Keratinocyte (primary cell): Measurements from ENCODE around the gene NXPH4. TPM values are rescaled to one million over a fixed set of nuclear protein-coding genes. Genes with fewer than 3 reads are reported as not detected.
A peak's percentile ranks its signal among the peaks of the same experiment; 100 is the strongest.

ENCODE experiments used
- DNase-seq: peaks from one replicate; pipeline ENCODE4 v3.0.0-alpha.2; 2011; ENCODE audit warnings: low read depth, missing footprints, low spot score
- FAIRE-seq: peaks from 2 replicates; lab custom pipeline; 2011; peaks lifted over from hg19 to GRCh38; lab: Jason Lieb, UNC
- H2AFZ ChIP-seq: 2 replicates; pipeline ENCODE4 v1.6.0; 2012; ENCODE audit warnings: low read length, control low read depth, inconsistent platforms; ENCODE audit not compliant: control insufficient read depth
- H3K27ac ChIP-seq: 2 replicates; pipeline ENCODE4 v1.5.1; 2011; ENCODE audit warnings: low read length; ENCODE audit not compliant: control insufficient read depth, insufficient read depth
- H3K27me3 ChIP-seq: 3 replicates; pipeline ENCODE4 v1.6.0; 2011; ENCODE audit warnings: low read length; ENCODE audit not compliant: control insufficient read depth, insufficient read depth; ENCODE audit errors: extremely low read depth
- H3K36me3 ChIP-seq, 2 experiments: 2 replicates in 1 of 2; 3 replicates in 1 of 2; pipeline ENCODE4 v1.5.1; 2011; ENCODE audit warnings: low read length in 2 of 2, mild to moderate bottlenecking in 1 of 2; ENCODE audit not compliant: control insufficient read depth in 2 of 2, insufficient read depth in 2 of 2; ENCODE audit errors: extremely low read depth in 1 of 2
- H3K4me1 ChIP-seq: 3 replicates; pipeline ENCODE4 v1.5.1; 2011; ENCODE audit warnings: low read length; ENCODE audit not compliant: control insufficient read depth, insufficient read depth; ENCODE audit errors: extremely low read depth
- H3K4me2 ChIP-seq: 3 replicates; pipeline ENCODE4 v1.6.0; 2011; ENCODE audit warnings: low read depth, low read length; ENCODE audit not compliant: control insufficient read depth, insufficient read depth; ENCODE audit errors: extremely low read depth
- H3K4me3 ChIP-seq, 3 experiments: fragments of 200-600 bp in 1 of 3; sonication (generic) in 1 of 3; 2 replicates in 2 of 3; 3 replicates in 1 of 3; pipeline ENCODE4 v1.5.1; 2011 to 2016; ENCODE audit warnings: low read length in 3 of 3, mild to moderate bottlenecking in 3 of 3, control low read depth in 2 of 3, inconsistent platforms in 1 of 3, low read depth in 1 of 3, mixed read lengths in 1 of 3, mixed run types in 1 of 3, moderate library complexity in 1 of 3; ENCODE audit not compliant: control insufficient read depth in 2 of 3, insufficient read depth in 2 of 3; ENCODE audit errors: extremely low read depth in 1 of 3
- H3K79me2 ChIP-seq: 2 replicates; pipeline ENCODE4 v1.6.0; 2012; ENCODE audit warnings: low read length; ENCODE audit not compliant: control insufficient read depth, insufficient read depth
- H3K9ac ChIP-seq: 3 replicates; pipeline ENCODE4 v1.6.0; 2011; ENCODE audit warnings: low read length; ENCODE audit not compliant: control insufficient read depth, insufficient read depth; ENCODE audit errors: extremely low read depth
- H3K9me1 ChIP-seq: 3 replicates; pipeline ENCODE4 v1.6.0; 2011; ENCODE audit warnings: low read length; ENCODE audit not compliant: control insufficient read depth, insufficient read depth; ENCODE audit errors: extremely low read depth
- H3K9me3 ChIP-seq: 2 replicates; pipeline ENCODE4 v1.5.1; 2012; ENCODE audit warnings: low read depth, low read length; ENCODE audit not compliant: control insufficient read depth
- H4K20me1 ChIP-seq: 3 replicates; pipeline ENCODE4 v1.6.0; 2011; ENCODE audit warnings: low read length; ENCODE audit not compliant: control insufficient read depth, insufficient read depth; ENCODE audit errors: extremely low read depth
- EZH2 ChIP-seq: IDR thresholded peaks from one replicate; pipeline ENCODE4 v1.6.1; 2012; ENCODE audit warnings: inconsistent platforms, mild to moderate bottlenecking, low read length, moderate library complexity
- dilution Hi-C: fragments of 300-500 bp; cut with MboI; formaldehyde crosslinking; loops from one replicate; pipeline ENCODE4 v1.7.0; 2020; ENCODE audit warnings: low sequenced_read_pairs; ENCODE audit not compliant: extremely low pct_ligation_motif_present
- polyA plus RNA-seq, 5 experiments: library from polyadenylated mRNA; depleted of rRNA in 3 of 5; stranded (reverse) in 3 of 5; stranded (forward) in 1 of 5; unstranded in 1 of 5; fragments of >200 nt; gene quantifications; 1 replicate in 1 of 5; 2 replicates in 3 of 5; 3 replicates in 1 of 5; pipeline versions ENCODE4 v1.2.1 to v1.2.3, GENCODE V29; 2011 to 2012; ENCODE audit warnings: missing spikeins in 2 of 5, low read depth in 1 of 5, low replicate concordance in 1 of 5
- TF ChIP-seq, protein P1 (sequence below), 3 experiments: IDR thresholded peaks in 1 of 3; conservative IDR thresholded peaks in 1 of 3; optimal IDR thresholded peaks in 1 of 3; 2 replicates in 2 of 3; 3 replicates in 1 of 3; pipeline versions ENCODE3 to v1.5.1; 2011; ENCODE audit warnings: low read length in 3 of 3, mild to moderate bottlenecking in 3 of 3, moderate library complexity in 2 of 3, control low read depth in 1 of 3, inconsistent platforms in 1 of 3; ENCODE audit not compliant: insufficient read depth in 2 of 3; ENCODE audit errors: extremely low read depth in 1 of 3

The NXPH4 gene
- polyA plus RNA-seq, 1 donor (not counting 4 experiments of a cell fraction or from before 2014, with no cell fraction given): 0.97 TPM

DNA sequence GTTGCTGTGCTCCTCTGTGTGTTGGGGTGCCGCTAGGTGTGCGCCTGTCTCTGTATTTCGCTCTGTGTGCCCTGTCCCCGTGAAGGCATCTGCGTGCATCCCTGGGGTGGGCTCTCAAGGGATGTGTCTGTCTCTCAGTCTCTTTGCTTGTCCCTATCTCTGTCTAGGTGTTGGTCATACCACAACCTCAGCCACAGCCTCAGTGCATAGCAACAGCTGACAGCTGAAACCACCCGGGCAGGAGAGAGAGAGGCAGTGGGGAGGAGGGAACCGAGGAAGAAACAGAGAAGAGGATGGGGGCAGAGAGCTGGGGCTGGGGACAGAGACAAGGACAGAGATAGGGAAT, 953 bp upstream of the NXPH4 start:
- no peak overlapping the region for H2AFZ ChIP-seq
- peaks cover 47% of the 10 kb centered on the region for H3K27me3 ChIP-seq
- H3K4me2 ChIP-seq: peak overlapping the region; percentile 54
- H4K20me1 ChIP-seq: no peaks in the 10 kb centered on the region
- peak; percentile 23 for FAIRE-seq
- H3K9ac ChIP-seq: no peak overlapping the region
- H3K4me1 ChIP-seq: peaks cover 38% of the 10 kb centered on the region
- H3K9me3 ChIP-seq: no peaks in the 10 kb centered on the region
- H3K27ac ChIP-seq: no peak overlapping the region
- no peak overlapping the region for H3K4me3 ChIP-seq
- H3K79me2 ChIP-seq: no peaks in the 10 kb centered on the region
- dilution Hi-C loops: no loop called here
- TF ChIP-seq, protein P1, sequence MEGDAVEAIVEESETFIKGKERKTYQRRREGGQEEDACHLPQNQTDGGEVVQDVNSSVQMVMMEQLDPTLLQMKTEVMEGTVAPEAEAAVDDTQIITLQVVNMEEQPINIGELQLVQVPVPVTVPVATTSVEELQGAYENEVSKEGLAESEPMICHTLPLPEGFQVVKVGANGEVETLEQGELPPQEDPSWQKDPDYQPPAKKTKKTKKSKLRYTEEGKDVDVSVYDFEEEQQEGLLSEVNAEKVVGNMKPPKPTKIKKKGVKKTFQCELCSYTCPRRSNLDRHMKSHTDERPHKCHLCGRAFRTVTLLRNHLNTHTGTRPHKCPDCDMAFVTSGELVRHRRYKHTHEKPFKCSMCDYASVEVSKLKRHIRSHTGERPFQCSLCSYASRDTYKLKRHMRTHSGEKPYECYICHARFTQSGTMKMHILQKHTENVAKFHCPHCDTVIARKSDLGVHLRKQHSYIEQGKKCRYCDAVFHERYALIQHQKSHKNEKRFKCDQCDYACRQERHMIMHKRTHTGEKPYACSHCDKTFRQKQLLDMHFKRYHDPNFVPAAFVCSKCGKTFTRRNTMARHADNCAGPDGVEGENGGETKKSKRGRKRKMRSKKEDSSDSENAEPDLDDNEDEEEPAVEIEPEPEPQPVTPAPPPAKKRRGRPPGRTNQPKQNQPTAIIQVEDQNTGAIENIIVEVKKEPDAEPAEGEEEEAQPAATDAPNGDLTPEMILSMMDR (optimal IDR thresholded peaks at IDR 0.05 in 1 of 3, IDR thresholded peaks at IDR 0.05 in 1 of 3, conservative IDR thresholded peaks at IDR 0.05 in 1 of 3; ENCODE audit: extremely low read depth in 1 of 3, insufficient read depth in 2 of 3, low read length in 3 of 3): no peak
- peak; percentile 82 for TF ChIP-seq EZH2
- DNase-seq: no peak
- H3K9me1 ChIP-seq: no peaks in the 10 kb centered on the region
- H3K36me3 ChIP-seq: peaks cover 0 to 5% of the 10 kb centered on the region in 2 experiments

DNA sequence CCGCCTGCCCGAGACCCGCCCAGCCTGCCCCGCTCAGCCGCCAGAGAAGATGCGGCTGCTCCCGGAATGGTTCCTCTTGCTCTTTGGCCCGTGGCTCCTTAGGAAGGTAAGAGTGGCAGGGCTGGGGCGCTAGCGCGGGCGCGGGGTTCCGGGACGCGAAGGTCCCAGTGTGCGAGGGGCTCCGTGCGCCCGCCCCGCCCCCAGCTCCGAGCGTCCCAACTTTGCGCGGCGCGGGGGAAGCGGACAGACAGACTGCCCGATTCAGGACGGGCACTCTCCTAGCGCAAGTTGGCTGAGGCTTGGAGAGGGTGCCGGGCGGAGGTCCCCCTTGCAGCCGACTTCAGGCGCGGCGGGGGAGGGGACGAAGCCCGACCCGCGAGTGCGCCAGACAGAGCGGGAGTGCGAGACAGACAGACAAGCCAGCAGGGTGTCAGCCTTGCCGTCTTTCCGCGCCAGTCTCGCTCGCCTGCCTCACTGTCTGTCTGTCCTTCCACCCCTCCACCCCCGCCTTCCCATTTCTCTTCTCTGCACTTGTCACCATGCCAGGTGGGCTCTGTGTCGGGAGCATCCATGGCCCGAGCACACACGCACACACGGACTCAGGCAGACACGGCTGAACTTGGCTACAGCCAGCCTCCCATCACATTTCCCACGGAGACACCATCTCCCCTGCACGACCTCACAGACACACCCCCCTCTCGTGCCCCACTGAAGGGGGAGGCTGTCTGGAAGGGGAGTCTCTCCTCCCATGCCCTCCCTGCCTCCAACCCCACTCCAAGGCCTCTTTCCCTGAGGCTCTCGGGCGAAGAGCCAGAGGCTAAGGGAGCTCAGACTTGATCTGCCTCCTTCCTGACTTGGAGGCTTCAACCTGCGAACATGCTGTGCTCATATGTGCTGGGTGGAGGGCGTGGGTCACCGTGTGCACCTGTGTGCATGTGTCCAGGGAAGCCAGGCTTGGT, 606 bp downstream of the NXPH4 start:
- H2AFZ ChIP-seq: peak overlapping the region; percentile 56
- FAIRE-seq (no peak), DNase-seq (no peak)
- peaks cover 0 to 2% of the 10 kb centered on the region in 2 experiments for H3K36me3 ChIP-seq
- H3K79me2 ChIP-seq: no peaks in the 10 kb centered on the region
- H3K27me3 ChIP-seq: peaks cover 61% of the 10 kb centered on the region
- H3K27ac ChIP-seq: no peak overlapping the region
- dilution Hi-C loops: no loop called here
- no peaks in the 10 kb centered on the region for H4K20me1 ChIP-seq
- peak overlapping the region; percentile 47 for H3K9ac ChIP-seq
- no peaks in the 10 kb centered on the region for H3K9me1 ChIP-seq
- peak overlapping the region; percentile 89 for H3K4me2 ChIP-seq
- peak; percentile 58 for TF ChIP-seq EZH2
- TF ChIP-seq, protein P1 (optimal IDR thresholded peaks at IDR 0.05 in 1 of 3, IDR thresholded peaks at IDR 0.05 in 1 of 3, conservative IDR thresholded peaks at IDR 0.05 in 1 of 3; ENCODE audit: extremely low read depth in 1 of 3, insufficient read depth in 2 of 3, low read length in 3 of 3): no peak
- peaks cover 38% of the 10 kb centered on the region for H3K4me1 ChIP-seq
- peak overlapping the region; percentile 46 to 73 (median 65) for H3K4me3 ChIP-seq
- H3K9me3 ChIP-seq: no peaks in the 10 kb centered on the region
